ENCODE data around the gene PRRT2. TPM values are rescaled to one million over a fixed set of nuclear protein-coding genes. Genes with fewer than 3 reads are reported as not detected.
"Not testable (repeated sequence)": the region's sequence is repeated elsewhere in the genome, so short reads cannot be mapped to it uniquely, and the experiment has no call there.

The PRRT2 gene
- total and polyA plus RNA-seq, 2 donors (not counting 3 experiments of a cell fraction or from before 2014, with no cell fraction given) = 3.3 TPM

DNA sequence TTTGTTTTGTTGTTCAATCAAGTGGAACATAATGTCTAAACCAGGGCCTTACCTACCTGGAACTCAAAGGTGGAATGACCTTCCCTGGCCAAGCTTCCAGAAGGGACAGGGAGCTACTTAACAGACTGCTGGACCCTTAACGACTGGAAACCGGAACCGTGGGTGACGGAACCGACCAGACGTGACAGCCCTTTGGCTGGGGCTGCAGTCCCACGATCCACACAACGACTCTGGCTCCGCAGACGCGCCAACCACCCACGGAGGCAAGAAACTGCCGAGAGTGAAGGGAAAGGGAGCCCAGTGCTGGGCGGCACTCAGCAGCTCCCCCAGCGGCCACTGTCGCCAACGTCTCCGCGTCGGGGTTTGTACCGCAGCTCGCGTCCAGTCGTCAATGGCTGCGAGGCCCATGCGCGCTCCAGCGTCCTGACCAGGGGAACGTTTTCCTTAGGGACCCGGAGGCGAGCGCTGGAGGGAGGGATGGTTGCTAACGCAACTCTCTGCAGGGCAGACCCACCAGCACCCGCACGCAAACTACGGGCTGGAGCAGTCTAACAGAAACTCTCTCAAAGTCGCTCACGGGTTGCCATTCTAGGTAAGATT lies 27.0 kb upstream of the PRRT2 start:
- Histone ChIP-seq H3K4me2 (ENCODE audit: insufficient read depth, low read length) (peak overlapping the region; percentile 77), H3K36me3 (ENCODE audit: control insufficient read depth in 2 of 2, extremely low read depth in 1 of 2, insufficient read depth in 2 of 2, low read length in 2 of 2) (no peaks in the 10 kb centered on the region), H3K9me1 (replicated peaks; ENCODE audit: control insufficient read depth, extremely low read depth, insufficient read depth, low read length) (no peaks in the 10 kb centered on the region), H3K9me3 (replicated peaks; ENCODE audit: control insufficient read depth, insufficient read depth, low read length) (no peaks in the 10 kb centered on the region), H3K27me3 (ENCODE audit: control insufficient read depth in 2 of 2, insufficient read depth in 2 of 2, low read length in 2 of 2) (peaks cover 7 to 16% of the 10 kb centered on the region in 2 experiments), H3K79me2 (ENCODE audit: control insufficient read depth, insufficient read depth, low read length) (no peaks in the 10 kb centered on the region), H2AFZ (ENCODE audit: low read depth, low read length) (peak overlapping the region; percentile 84), H3K9ac (replicated peaks; ENCODE audit: extremely low read depth, insufficient read depth, low read length) (no peak overlapping the region), H4K20me1 (replicated peaks; ENCODE audit: control insufficient read depth, extremely low read depth, insufficient read depth, low read length) (no peaks in the 10 kb centered on the region), H3K27ac (ENCODE audit: insufficient read depth, low read depth, low read length) (no peak overlapping the region), H3K4me3 (replicated peaks in 1 of 3; ENCODE audit: insufficient read depth in 1 of 3, low read depth in 1 of 3, low read length in 3 of 3) (peak overlapping the region in 1 of 3 experiments; percentile 5), H3K4me1 (ENCODE audit: control insufficient read depth, extremely low read depth, insufficient read depth, low read length) (peaks cover 10% of the 10 kb centered on the region)
- peak; percentile 98 for FAIRE-seq
- peak; percentile 76 for DNase-seq (ENCODE audit: low read depth, low spot score)
- BruUV-seq (replicated peaks) = no TSS peak
- dilution Hi-C loops (cut with MboI; ENCODE audit: extremely low pct_ligation_motif_present, low sequenced_read_pairs) = no loop called here
- TF ChIP-seq FOS (IDR thresholded peaks at IDR 0.05; ENCODE audit: borderline replicate concordance, insufficient read depth, low read length) (no peak), POLR2AphosphoS5 (IDR thresholded peaks at IDR 0.05; ENCODE audit: insufficient read depth, low read depth, low read length) (peak; percentile 17), CTCF (IDR thresholded peaks at IDR 0.05; ENCODE audit: extremely low read depth in 1 of 2, insufficient read depth in 1 of 2, low read depth in 1 of 2, low read length in 2 of 2) (peak; percentile 91 to 98), POLR2A (IDR thresholded peaks at IDR 0.05; ENCODE audit: low read depth, low read length) (no peak), MAX (IDR thresholded peaks at IDR 0.05; ENCODE audit: insufficient read depth, insufficient read length) (no peak), JUN (IDR thresholded peaks at IDR 0.05; ENCODE audit: borderline replicate concordance, insufficient read depth, insufficient read length, low read depth) (no peak), EZH2 (IDR thresholded peaks at IDR 0.05; ENCODE audit: borderline replicate concordance, low read depth, low read length, severe bottlenecking) (no peak), GATA2 (IDR thresholded peaks at IDR 0.05; ENCODE audit: insufficient read depth, insufficient read length, low read depth, low read length) (no peak)
- CTCF ChIA-PET = interaction anchor here (0.7 to 4.6 kb wide), 29 partner anchors 10 to 247 kb away, joined by 3 to 30 read pairs (median 4); partner anchors contain the start of genes PAGR1 and SEZ6L2
- intact Hi-C loops (cut with micrococcal nuclease) = no loop called here
- POLR2A ChIA-PET = no interaction called here

- H3K27ac ChIP-seq (ENCODE audit: insufficient read depth, low read depth, low read length); H4K20me1 ChIP-seq (replicated peaks; ENCODE audit: control insufficient read depth, extremely low read depth, insufficient read depth, low read length); H3K4me2 ChIP-seq (ENCODE audit: insufficient read depth, low read length); H3K9ac ChIP-seq (replicated peaks; ENCODE audit: extremely low read depth, insufficient read depth, low read length); intact Hi-C loops (cut with micrococcal nuclease); H3K9me3 ChIP-seq (replicated peaks; ENCODE audit: control insufficient read depth, insufficient read depth, low read length); POLR2A ChIA-PET; H3K9me1 ChIP-seq (replicated peaks; ENCODE audit: control insufficient read depth, extremely low read depth, insufficient read depth, low read length); FAIRE-seq; H3K27me3 ChIP-seq (ENCODE audit: control insufficient read depth in 2 of 2, insufficient read depth in 2 of 2, low read length in 2 of 2); H3K36me3 ChIP-seq (ENCODE audit: control insufficient read depth in 2 of 2, extremely low read depth in 1 of 2, insufficient read depth in 2 of 2, low read length in 2 of 2); DNase-seq (ENCODE audit: low read depth, low spot score); H2AFZ ChIP-seq (ENCODE audit: low read depth, low read length); BruUV-seq (replicated peaks); H3K4me3 ChIP-seq (replicated peaks in 1 of 3; ENCODE audit: insufficient read depth in 1 of 3, low read depth in 1 of 3, low read length in 3 of 3); dilution Hi-C loops (cut with MboI; ENCODE audit: extremely low pct_ligation_motif_present, low sequenced_read_pairs): not testable (repeated sequence)
- H3K4me1 ChIP-seq (ENCODE audit: control insufficient read depth, extremely low read depth, insufficient read depth, low read length) = peaks cover 22% of the 10 kb centered on the region
- peaks cover 16% of the 10 kb centered on the region for H3K79me2 ChIP-seq (ENCODE audit: control insufficient read depth, insufficient read depth, low read length)
- CTCF ChIA-PET = interaction anchor here (4.6 kb wide), 1 partner anchor 61 kb away, joined by 30 read pairs; no protein-coding TSS in a partner anchor
Observed at GRCh38 chr16:29787155-29787554, 24.8 kb upstream of the PRRT2 start.

All from endothelial cell of umbilical vein (primary cell).